H9 (cell line): Measurements from ENCODE around the gene IRS2. TPM values are rescaled to one million over a fixed set of nuclear protein-coding genes. Genes with fewer than 3 reads are reported as not detected.

Experiments
- DNase-seq: peaks from one replicate; pipeline ENCODE4 v3.0.0-alpha.2; 2017
- H2AFZ ChIP-seq: one replicate; pipeline ENCODE4 v1.6.1; 2013; ENCODE audit warnings: mild to moderate bottlenecking, low read length, control low read depth, moderate library complexity
- H2AK5ac ChIP-seq: 2 replicates; pipeline ENCODE4 v1.6.1; 2013; ENCODE audit warnings: low read length, control low read depth, mixed read lengths; ENCODE audit not compliant: insufficient read length
- H2BK120ac ChIP-seq: one replicate; pipeline ENCODE4 v1.6.1; 2013; ENCODE audit warnings: low read depth, mild to moderate bottlenecking, low read length, control low read depth, inconsistent platforms; ENCODE audit not compliant: poor library complexity, severe bottlenecking
- H2BK12ac ChIP-seq: 2 replicates; pipeline ENCODE4 v1.6.1; 2013; ENCODE audit warnings: low read length, control low read depth, mixed read lengths, low read depth; ENCODE audit not compliant: insufficient read length
- H2BK15ac ChIP-seq: 2 replicates; pipeline ENCODE4 v1.6.1; 2013; ENCODE audit warnings: low read depth, low read length, control low read depth
- H2BK20ac ChIP-seq: one replicate; pipeline ENCODE4 v1.6.1; 2013; ENCODE audit warnings: low read depth, mild to moderate bottlenecking, low read length, control low read depth, inconsistent platforms; ENCODE audit not compliant: poor library complexity, severe bottlenecking
- H2BK5ac ChIP-seq: 2 replicates; pipeline ENCODE4 v1.6.1; 2013; ENCODE audit warnings: low read length, control low read depth, mixed read lengths; ENCODE audit not compliant: insufficient read length
- H3K14ac ChIP-seq: 2 replicates; pipeline ENCODE4 v1.6.1; 2013; ENCODE audit warnings: low read length, control low read depth; ENCODE audit not compliant: insufficient read depth
- H3K18ac ChIP-seq: 2 replicates; pipeline ENCODE4 v1.6.1; 2013; ENCODE audit warnings: low read depth, mild to moderate bottlenecking, mixed read lengths, low read length, control low read depth; ENCODE audit not compliant: insufficient read length
- H3K23ac ChIP-seq: 2 replicates; pipeline ENCODE4 v1.6.1; 2013; ENCODE audit warnings: low read length, control low read depth, mixed read lengths, low read depth; ENCODE audit not compliant: insufficient read length
- H3K23me2 ChIP-seq: 2 replicates; pipeline ENCODE4 v1.6.1; 2013; ENCODE audit warnings: low read depth, mild to moderate bottlenecking, mixed read lengths, low read length, control low read depth; ENCODE audit not compliant: insufficient read length, poor library complexity, severe bottlenecking
- H3K27ac ChIP-seq: 2 replicates; pipeline ENCODE4 v1.5.1; 2013; ENCODE audit warnings: low read length, control low read depth, mixed read lengths, low read depth; ENCODE audit not compliant: insufficient read length
- H3K27me3 ChIP-seq: 2 replicates; pipeline ENCODE4 v1.6.1; 2013; ENCODE audit warnings: low read length, control low read depth, inconsistent platforms; ENCODE audit not compliant: insufficient read depth
- H3K4ac ChIP-seq: 2 replicates; pipeline ENCODE4 v1.6.1; 2013; ENCODE audit warnings: low read depth, mild to moderate bottlenecking, control low read depth, inconsistent platforms, low read length, moderate library complexity
- H3K4me1 ChIP-seq: 2 replicates; pipeline ENCODE4 v1.6.1; 2013; ENCODE audit warnings: low read length, control low read depth, inconsistent platforms; ENCODE audit not compliant: insufficient read depth
- H3K4me2 ChIP-seq: 2 replicates; pipeline ENCODE4 v1.6.1; 2013; ENCODE audit warnings: low read length, control low read depth, mixed read lengths; ENCODE audit not compliant: insufficient read length, insufficient read depth
- H3K56ac ChIP-seq: 2 replicates; pipeline ENCODE4 v1.6.1; 2013; ENCODE audit warnings: low read depth, mild to moderate bottlenecking, mixed read lengths, low read length, control low read depth; ENCODE audit not compliant: insufficient read length
- H3K79me1 ChIP-seq: 2 replicates; pipeline ENCODE4 v1.6.1; 2013; ENCODE audit warnings: low read depth, mild to moderate bottlenecking, moderate library complexity, low read length, control low read depth, inconsistent platforms; ENCODE audit not compliant: insufficient read depth, poor library complexity, severe bottlenecking
- H3K79me2 ChIP-seq: 2 replicates; pipeline ENCODE4 v1.6.1; 2013; ENCODE audit warnings: low read length, control low read depth, inconsistent platforms; ENCODE audit not compliant: insufficient read depth
- H3K9ac ChIP-seq: 2 replicates; pipeline ENCODE4 v1.6.1; 2013; ENCODE audit warnings: low read length, control low read depth, mixed read lengths; ENCODE audit not compliant: insufficient read length; ENCODE audit errors: extremely low read depth
- H3K9me3 ChIP-seq: one replicate; pipeline ENCODE4 v1.6.1; 2013; ENCODE audit warnings: low read depth, low read length, inconsistent platforms; ENCODE audit not compliant: control insufficient read depth
- H3T11ph ChIP-seq: one replicate; pipeline ENCODE4 v1.6.1; 2013; ENCODE audit warnings: mild to moderate bottlenecking, low read length, control low read depth, inconsistent platforms
- H4K20me1 ChIP-seq: one replicate; pipeline ENCODE4 v1.6.1; 2013; ENCODE audit not compliant: control insufficient read depth, insufficient read length, insufficient read depth
- H4K5ac ChIP-seq: 2 replicates; pipeline ENCODE4 v1.6.1; 2013; ENCODE audit warnings: low read depth, mild to moderate bottlenecking, mixed read lengths, low read length, control low read depth; ENCODE audit not compliant: insufficient read length
- H4K8ac ChIP-seq: replicated peaks from 2 replicates; pipeline ENCODE4 v1.6.1; 2013; ENCODE audit warnings: low read length, control low read depth, mixed read lengths, low read depth; ENCODE audit not compliant: insufficient read length
- H4K91ac ChIP-seq: 2 replicates; pipeline ENCODE4 v1.6.1; 2013; ENCODE audit warnings: low read depth, mild to moderate bottlenecking, moderate library complexity, mixed read lengths, low read length, control low read depth; ENCODE audit not compliant: insufficient read length
- H3K27ac Mint-ChIP-seq, 3 experiments: 2 replicates in 2 of 3; 3 replicates in 1 of 3; pipeline ENCODE4 v1.8.0; 2020 to 2021; ENCODE audit warnings: mixed read lengths in 3 of 3, mild to moderate bottlenecking in 1 of 3, moderate library complexity in 1 of 3
- H3K27me3 Mint-ChIP-seq: 2 replicates; pipeline ENCODE4 v1.8.0; 2021; ENCODE audit warnings: low read depth, mild to moderate bottlenecking, moderate library complexity, mixed read lengths
- H3K36me3 Mint-ChIP-seq, 3 experiments: 2 replicates in 2 of 3; 3 replicates in 1 of 3; pipeline ENCODE4 v1.8.0; 2020 to 2021; ENCODE audit warnings: low read depth in 3 of 3, mixed read lengths in 3 of 3; ENCODE audit not compliant: insufficient read depth in 1 of 3
- H3K4me1 Mint-ChIP-seq, 2 experiments: 2 replicates each; pipeline ENCODE4 v1.8.0; 2020; ENCODE audit warnings: mixed read lengths in 2 of 2
- H3K4me3 Mint-ChIP-seq, 2 experiments: 2 replicates in 1 of 2; 3 replicates in 1 of 2; pipeline ENCODE4 v1.8.0; 2020 to 2021; ENCODE audit warnings: mild to moderate bottlenecking in 2 of 2, mixed read lengths in 2 of 2, moderate library complexity in 1 of 2
- H3K9me3 Mint-ChIP-seq, 2 experiments: 2 replicates in 1 of 2; 3 replicates in 1 of 2; pipeline ENCODE4 v1.8.0; 2020; ENCODE audit warnings: mild to moderate bottlenecking in 2 of 2, mixed read lengths in 2 of 2, moderate library complexity in 1 of 2
- WGBS: extraction: QIAGEN DNeasy Blood & Tissue Kit; methylation state at CpG from one replicate; pipeline ENCODE4 v1.1.7; 2013; ENCODE audit warnings: missing lambda C conversion rate, low lambda C conversion rate, mixed read lengths; ENCODE audit not compliant: insufficient read length; ENCODE audit errors: extremely low coverage; 5-methylcytosine and 5-hydroxymethylcytosine counted together
- total RNA-seq: library from RNA; stranded (reverse); gene quantifications from 2 replicates; pipeline ENCODE4 v1.2.1, GENCODE V29; 2021
- TF ChIP-seq, protein P1 (sequence below): fragments of 200-600 bp; sonication (generic); conservative IDR thresholded peaks from 3 replicates; pipeline ENCODE4 v1.8.0; 2021; ENCODE audit warnings: antibody characterized with exemption, mild to moderate bottlenecking

The IRS2 gene
- total RNA-seq, 1 experiment from 2014 or later: 10.1 TPM

DNA sequence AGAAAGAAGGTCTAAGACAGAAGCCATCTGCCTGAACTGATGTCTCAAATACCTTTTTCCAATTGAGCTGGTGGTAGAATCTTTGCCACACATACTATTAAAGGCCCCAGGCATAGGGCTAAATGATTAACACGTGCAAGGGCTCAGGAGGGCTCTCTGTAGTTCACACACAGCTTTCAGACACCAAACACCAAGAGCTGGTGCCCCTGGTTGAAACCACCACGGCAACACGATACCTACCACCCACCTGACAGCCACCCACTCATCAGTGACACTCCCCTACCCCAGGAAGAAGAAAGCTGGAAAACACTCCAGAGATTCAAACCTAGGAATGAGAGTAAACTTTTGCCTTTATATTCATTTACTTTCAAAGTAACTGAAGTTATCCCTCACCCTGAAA lies 26.8 kb downstream of the IRS2 start:
- Histone ChIP-seq H2BK20ac (no peak overlapping the region), H3K18ac (no peak overlapping the region), H2AFZ (no peak overlapping the region), H4K20me1 (no peaks in the 10 kb centered on the region), H3K4me1 (no peaks in the 10 kb centered on the region), H2BK12ac (no peak overlapping the region), H2BK120ac (no peak overlapping the region), H4K91ac (no peak overlapping the region), H3K4ac (no peak overlapping the region), H2BK5ac (no peak overlapping the region), H3K27me3 (no peaks in the 10 kb centered on the region), H4K5ac (no peak overlapping the region), H3K9me3 (no peaks in the 10 kb centered on the region), H3K79me2 (no peaks in the 10 kb centered on the region), H3K23ac (no peak overlapping the region), H3K79me1 (peaks cover 2% of the 10 kb centered on the region), H3K27ac (no peak overlapping the region), H3K23me2 (no peaks in the 10 kb centered on the region), H2BK15ac (no peak overlapping the region), H3K4me2 (no peak overlapping the region), H3K9ac (no peak overlapping the region), H4K8ac (no peak overlapping the region), H3T11ph (no peak overlapping the region), H2AK5ac (no peak overlapping the region), H3K56ac (no peak overlapping the region), H3K14ac (no peak overlapping the region)
- Mint-ChIP-seq H3K27me3 (no peaks in the 10 kb centered on the region), H3K4me3 (no peak overlapping the region), H3K4me1 (peaks cover 26 to 31% of the 10 kb centered on the region in 2 experiments), H3K36me3 (peaks cover 5 to 14% (median 11%) of the 10 kb centered on the region in 3 experiments; a peak in 5 of 7 replicates), H3K27ac (peak overlapping the region in 1 of 3 experiments; percentile 51; a peak in 1 of 7 replicates), H3K9me3 (no peaks in the 10 kb centered on the region)
- TF ChIP-seq, protein P1, sequence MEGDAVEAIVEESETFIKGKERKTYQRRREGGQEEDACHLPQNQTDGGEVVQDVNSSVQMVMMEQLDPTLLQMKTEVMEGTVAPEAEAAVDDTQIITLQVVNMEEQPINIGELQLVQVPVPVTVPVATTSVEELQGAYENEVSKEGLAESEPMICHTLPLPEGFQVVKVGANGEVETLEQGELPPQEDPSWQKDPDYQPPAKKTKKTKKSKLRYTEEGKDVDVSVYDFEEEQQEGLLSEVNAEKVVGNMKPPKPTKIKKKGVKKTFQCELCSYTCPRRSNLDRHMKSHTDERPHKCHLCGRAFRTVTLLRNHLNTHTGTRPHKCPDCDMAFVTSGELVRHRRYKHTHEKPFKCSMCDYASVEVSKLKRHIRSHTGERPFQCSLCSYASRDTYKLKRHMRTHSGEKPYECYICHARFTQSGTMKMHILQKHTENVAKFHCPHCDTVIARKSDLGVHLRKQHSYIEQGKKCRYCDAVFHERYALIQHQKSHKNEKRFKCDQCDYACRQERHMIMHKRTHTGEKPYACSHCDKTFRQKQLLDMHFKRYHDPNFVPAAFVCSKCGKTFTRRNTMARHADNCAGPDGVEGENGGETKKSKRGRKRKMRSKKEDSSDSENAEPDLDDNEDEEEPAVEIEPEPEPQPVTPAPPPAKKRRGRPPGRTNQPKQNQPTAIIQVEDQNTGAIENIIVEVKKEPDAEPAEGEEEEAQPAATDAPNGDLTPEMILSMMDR: no peak
- WGBS: no CpG with 5 or more reads among the region's 3 CpGs
- no peak for DNase-seq
